Muscle layer of duodenum (tissue), 2 donors: Measurements from ENCODE around the gene MAP3K7.

Source experiments
- H3K27ac ChIP-seq: one replicate; pipeline ENCODE4 v1.7.0; 2013; ENCODE audit warnings: mild to moderate bottlenecking, low read length
- H3K27me3 ChIP-seq: one replicate; pipeline ENCODE4 v1.7.0; 2013; ENCODE audit warnings: low read depth, mild to moderate bottlenecking, control low read depth, low read length
- H3K36me3 ChIP-seq, 2 donors: one replicate each; pipeline ENCODE4 v1.7.0; 2013; ENCODE audit warnings: low read length in 2 of 2, control low read depth in 1 of 2, mild to moderate bottlenecking in 1 of 2; ENCODE audit not compliant: insufficient read depth in 2 of 2, control insufficient read depth in 1 of 2
- H3K4me1 ChIP-seq, 2 donors: one replicate each; pipeline ENCODE4 v1.7.0; 2013; ENCODE audit warnings: low read length in 2 of 2, mild to moderate bottlenecking in 2 of 2, control low read depth in 1 of 2, moderate library complexity in 1 of 2; ENCODE audit not compliant: insufficient read depth in 2 of 2, control insufficient read depth in 1 of 2
- H3K4me3 ChIP-seq, 2 donors: one replicate each; pipeline ENCODE4 v1.7.0; 2013; ENCODE audit warnings: low read length in 2 of 2, low read depth in 1 of 2, mild to moderate bottlenecking in 1 of 2
- H3K9me3 ChIP-seq, 2 donors: one replicate each; pipeline ENCODE4 v1.7.0; 2013; ENCODE audit warnings: low read length in 2 of 2, control low read depth in 1 of 2, mild to moderate bottlenecking in 1 of 2; ENCODE audit not compliant: control insufficient read depth in 1 of 2
- donor health status: healthy.

Gene MAP3K7

DNA sequence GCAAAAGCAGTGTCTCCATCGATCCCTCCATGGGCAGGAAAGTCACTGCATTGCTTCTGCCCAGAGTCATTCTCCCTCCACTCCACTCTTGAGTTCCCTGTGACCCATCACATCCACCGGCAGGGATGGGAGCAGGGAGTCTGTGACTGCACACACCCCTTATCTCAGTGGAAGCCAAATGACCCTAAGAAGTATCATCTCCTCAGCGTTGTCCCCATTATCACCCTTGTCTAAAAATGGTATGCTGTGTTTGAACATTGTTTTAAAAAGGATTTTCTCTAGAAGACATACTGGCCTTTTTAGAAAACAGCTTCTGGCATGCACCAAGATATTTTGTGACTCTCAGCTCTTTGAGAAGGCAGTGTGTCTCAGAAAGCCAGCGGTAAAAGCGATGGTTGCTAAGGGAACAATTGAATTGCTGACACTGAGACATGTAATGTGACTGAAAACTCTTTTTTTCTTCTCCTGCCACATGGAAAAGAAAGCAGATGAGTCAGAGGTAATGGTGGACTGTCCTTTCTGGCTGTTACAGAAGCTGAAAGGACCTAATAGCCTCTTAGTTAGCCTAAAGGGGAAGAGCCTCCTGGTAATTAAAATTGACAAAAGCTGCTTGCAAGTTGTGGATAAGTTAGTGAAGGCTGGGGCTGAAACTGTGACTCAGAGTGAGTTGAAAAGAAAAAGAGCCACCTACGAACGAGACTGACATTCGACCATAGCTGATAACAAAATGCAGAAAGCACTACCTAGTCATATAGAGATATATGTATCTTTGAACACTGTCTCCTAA, 120.5 kb downstream of the MAP3K7 start:
- no peak overlapping the region for H3K27ac ChIP-seq

GRCh38 chr6:90465686-90466085, 121.2 kb downstream of the MAP3K7 start:
- H3K4me1 ChIP-seq, result no peaks in the 10 kb centered on the region
- no peaks in the 10 kb centered on the region for H3K36me3 ChIP-seq
- H3K27me3 ChIP-seq, result no peaks in the 10 kb centered on the region
- H3K9me3 ChIP-seq, result no peaks in the 10 kb centered on the region
- H3K4me3 ChIP-seq, result no peak overlapping the region
- no peak overlapping the region for H3K27ac ChIP-seq

More for the DNA sequence above, 120.5 kb downstream of the MAP3K7 start:
- no peaks in the 10 kb centered on the region for H3K9me3 ChIP-seq
- no peak overlapping the region for H3K4me3 ChIP-seq
- no peaks in the 10 kb centered on the region for H3K4me1 ChIP-seq
- no peaks in the 10 kb centered on the region for H3K27me3 ChIP-seq
- H3K36me3 ChIP-seq, result no peaks in the 10 kb centered on the region

DNA sequence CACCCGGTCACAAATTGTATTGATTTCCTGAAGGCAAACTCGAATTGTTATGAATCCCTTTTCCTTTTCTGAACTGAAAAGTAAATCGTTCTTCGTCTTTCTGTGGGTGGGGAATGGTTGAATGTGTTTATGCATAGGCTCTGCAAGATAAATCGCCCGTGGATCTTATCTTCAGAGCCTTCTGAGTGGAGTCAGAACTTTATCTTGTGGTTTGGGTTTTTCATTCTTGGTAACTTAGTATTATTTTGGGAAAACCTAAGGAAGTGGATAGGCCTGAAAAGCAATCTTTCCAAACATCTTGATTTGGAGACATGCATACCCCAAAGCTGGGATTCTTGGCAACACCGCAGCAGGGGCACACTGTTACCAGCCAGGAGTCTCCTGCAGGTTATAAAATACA, 122.4 kb downstream of the MAP3K7 start:
- no peak overlapping the region for H3K27ac ChIP-seq
- no peak overlapping the region for H3K4me3 ChIP-seq
- H3K9me3 ChIP-seq, result no peaks in the 10 kb centered on the region
- no peaks in the 10 kb centered on the region for H3K27me3 ChIP-seq
- no peaks in the 10 kb centered on the region for H3K4me1 ChIP-seq
- H3K36me3 ChIP-seq, result no peaks in the 10 kb centered on the region

DNA sequence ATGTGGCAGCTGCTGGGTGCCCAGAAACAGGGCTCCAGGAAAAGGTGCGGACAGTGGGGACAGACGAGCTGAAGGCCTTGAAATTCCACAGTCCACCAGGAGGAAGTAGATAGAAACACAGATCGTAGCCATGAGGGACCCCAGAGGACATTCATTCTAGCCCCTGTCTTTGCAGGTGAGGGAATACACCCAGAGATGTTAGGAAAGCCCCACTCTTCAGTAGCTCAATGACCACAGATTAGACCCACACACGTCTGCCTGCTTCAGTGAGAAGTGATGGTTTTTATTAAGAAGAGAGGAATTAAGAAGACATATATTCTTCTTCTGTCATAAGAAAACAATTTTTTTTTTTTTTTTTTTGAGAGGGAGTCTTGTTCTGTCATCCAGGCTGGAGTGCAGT, 123.0 kb downstream of the MAP3K7 start:
- H3K36me3 ChIP-seq, result no peaks in the 10 kb centered on the region
- no peaks in the 10 kb centered on the region for H3K27me3 ChIP-seq
- no peak overlapping the region for H3K27ac ChIP-seq
- no peaks in the 10 kb centered on the region for H3K9me3 ChIP-seq
- no peak overlapping the region for H3K4me3 ChIP-seq
- no peaks in the 10 kb centered on the region for H3K4me1 ChIP-seq
